Cerebellar cortex (tissue), 1 donor: ENCODE results near the gene SPHK1.

Source experiments
- DNase-seq: peaks from one replicate; pipeline ENCODE4 v3.0.0-alpha.2; 2015; ENCODE audit warnings: low spot score

The SPHK1 gene

DNA sequence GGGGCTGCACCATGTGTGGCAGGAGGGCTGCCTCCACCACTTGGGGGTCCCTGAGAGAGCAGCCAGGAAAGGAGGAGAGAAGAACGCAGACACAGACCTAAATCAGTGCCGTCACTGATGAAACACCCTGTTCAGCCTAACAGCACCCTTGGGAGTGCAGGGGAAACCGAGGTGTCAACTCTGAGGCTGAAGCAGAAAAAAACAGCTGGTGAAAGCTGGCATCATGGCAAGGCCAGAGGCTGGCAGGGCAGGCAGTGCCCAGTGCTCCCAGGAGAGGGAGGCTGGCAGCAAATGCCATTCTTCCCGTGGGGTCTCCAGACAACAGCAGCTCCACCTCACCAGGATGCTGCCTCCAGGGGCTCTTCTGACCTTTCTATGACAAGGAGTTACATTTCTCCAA lies 23.1 kb downstream of the SPHK1 start:
- DNase-seq = no peak

DNA sequence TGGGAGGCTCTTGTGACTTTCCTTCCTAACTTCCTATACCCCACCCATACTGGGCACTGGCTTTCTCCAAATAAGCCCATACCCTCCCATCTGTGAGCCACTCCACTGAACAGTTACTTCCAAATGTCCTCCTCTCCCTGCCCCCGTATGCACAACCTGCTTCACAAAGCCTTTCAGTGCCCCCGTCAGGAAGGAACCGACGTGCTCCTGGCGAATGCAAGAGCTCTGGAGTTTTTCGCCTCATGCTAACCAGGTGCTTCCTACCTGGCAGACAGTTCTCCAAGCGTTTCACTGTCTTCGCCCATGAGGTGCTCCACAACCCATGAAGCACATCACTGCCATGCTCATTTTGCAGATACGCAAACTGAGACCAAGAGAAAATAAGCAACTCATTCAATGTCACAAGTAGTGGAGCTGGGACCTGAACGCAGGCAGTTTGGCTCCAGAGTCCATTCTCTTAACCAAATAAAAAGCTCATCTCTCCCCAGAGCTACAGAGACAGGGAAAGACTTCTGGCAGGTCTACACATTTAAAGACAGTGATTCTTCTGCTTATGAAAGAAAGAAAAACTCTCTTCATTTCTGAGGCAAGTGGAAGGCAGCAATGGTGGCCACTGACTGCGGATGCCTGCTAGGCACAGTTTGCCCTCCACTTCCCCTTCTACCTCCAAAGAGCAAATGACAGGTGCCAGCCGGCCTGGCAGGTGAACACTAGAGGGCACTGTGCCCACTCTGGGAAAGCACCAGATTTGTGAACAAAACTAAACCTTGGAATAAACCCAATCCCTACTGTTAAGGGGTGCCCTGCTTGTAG lies 23.8 kb downstream of the SPHK1 start:
- DNase-seq = peak; percentile 87

DNA sequence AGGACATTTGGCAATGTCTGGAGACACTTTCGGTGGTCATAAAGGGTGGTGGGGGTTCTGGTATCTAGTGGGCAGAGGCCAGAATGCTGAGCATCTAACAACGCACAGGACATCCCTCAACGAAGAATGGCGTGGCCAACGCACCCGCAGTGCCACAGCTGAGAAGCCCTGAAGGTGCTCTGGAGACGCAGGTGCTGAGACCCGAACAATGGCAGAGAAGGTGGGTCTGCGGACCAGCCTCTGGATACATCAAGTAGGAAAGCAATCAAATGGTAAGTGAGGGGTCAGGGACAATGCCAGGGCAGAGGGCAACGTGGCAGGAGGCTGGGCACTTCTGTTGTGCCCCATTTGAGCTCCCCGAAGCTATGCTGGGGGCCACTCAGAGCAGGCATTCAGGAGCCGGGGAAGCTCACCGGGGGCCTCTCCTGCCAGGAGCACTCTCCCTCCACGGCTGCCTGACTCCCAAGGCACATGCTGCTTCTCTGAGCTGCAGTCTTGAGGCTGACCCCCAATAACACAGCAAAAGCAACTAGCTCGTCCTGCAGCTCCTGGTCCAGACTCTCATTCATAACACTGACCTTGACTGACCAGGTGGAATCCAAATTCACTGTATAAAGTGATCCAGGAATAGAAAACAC lies 26.0 kb downstream of the SPHK1 start:
- DNase-seq = no peak

- DNase-seq = no peak
These were observed 26.8 kb downstream of the SPHK1 start for GRCh38 chr17:76411247-76411646.

DNA sequence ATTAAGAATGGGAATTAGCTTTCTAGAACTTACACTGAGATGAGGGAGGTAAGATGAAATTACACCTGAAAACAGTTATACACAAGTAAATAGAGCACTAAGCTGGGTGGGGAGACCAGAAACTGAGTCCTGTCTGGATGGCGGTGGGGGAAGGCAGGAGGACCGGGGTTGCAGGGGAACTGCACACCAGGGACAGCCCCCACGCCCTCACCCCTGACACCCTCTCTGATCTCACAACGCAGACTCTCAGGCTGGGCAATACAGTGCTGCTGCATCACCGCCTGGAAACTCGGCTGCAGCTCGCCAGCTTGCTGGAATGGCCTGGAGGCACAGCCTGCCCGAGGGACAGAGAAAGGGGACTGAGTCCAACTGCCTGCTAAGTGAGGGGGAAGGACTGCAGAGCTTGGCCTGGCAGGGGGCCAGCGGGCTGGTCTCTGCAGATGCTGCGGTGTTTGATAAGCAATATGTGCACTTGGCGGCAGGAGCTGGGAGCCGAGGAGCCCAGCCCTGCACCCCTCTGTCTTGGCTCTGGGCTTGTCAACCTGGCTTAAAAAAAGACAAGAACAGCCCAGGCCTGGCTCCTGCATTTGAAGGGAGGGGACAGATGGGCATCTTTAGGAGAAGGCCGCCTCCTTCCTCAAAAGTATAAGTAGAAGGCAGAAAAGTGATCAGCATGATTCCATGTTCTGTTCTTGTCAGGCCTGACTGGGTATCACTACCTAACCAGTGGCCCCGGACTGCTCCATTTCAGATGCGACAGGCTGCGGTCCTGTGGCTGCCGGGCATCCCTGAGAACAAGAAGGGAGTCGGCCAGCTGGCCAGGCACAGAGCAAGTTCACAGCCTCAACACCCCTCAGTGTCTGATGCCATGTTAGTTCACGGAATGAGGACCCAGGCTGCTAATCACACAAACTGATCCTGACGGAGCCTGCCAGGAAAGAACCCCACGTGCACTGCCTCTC lies 30.2 kb downstream of the SPHK1 start:
- DNase-seq = peak; percentile 86

DNA sequence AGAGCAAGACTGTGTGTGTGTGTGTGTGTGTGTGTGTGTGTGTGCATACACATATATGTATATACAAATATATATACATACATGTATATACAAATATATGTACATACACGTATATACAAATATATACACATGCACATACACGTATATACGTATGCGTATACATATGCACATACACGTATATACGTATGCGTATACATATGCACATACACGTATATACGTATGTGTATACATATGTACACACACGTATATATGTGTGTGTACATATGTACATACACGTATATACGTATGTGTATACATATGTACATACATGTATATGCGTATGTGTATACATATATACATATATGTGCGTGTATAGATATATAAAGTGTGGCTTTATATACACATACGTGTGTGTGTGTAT lies 31.4 kb downstream of the SPHK1 start:
- no peak for DNase-seq

DNA sequence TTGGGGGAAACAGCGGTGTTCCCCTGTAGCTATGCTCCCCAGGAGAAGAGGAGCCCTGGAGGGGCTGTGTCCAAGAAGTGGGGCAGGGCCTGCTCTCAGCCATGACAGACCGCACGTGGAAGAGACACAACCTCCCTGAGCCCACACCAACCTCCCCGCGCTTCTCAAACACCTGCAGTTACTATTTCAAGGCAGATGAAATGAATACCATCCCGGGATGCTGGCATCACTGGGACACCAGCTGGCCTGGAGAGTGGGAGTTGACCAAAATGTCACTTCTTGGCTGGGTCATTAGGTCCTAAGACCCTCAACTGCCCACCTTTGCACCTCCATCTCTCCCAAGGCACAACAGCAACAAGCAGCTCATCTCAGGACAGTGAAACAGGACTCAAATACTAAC lies 32.0 kb downstream of the SPHK1 start:
- no peak for DNase-seq

GRCh38 chr17:76416899-76417298 lies 32.5 kb downstream of the SPHK1 start:
- DNase-seq = no peak

GRCh38 chr17:76417499-76418143 lies 33.2 kb downstream of the SPHK1 start:
- no peak for DNase-seq

DNA sequence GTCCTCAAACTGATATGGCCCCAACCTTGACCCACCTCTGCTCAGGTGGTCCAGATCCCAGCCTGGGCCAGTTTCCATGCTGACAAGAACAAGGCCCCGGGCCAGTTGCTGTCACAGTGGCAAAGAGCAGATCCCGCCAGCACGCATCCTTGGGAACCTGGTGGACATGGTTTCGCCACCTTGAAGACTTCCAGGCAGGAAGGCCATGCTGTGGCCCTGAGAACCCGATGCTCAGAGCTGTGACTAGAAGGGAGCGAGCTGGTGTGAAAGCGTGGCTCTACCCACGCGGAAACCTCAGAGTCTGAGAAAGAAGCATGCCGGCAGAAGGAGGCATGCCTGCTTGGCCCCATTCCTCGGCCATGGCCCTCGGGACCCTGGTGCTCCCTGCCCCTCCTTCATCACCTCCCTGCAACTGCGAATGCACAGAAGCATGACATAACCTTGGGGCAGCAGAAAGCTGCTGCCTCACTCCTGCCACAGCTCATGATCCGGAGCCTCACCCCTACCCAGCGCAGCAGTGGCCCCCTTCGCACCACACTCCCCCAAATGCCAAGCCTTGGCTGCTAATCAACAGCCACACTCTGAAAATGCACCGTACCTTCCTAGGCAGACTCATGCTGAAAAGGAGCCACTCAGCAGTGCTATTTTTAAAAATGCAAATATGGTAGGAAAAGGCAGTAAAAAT lies 35.3 kb downstream of the SPHK1 start:
- peak; percentile 31 for DNase-seq

GRCh38 chr17:76420356-76421043 lies 36.1 kb downstream of the SPHK1 start:
- DNase-seq = no peak

- DNase-seq = no peak
These were observed 36.6 kb downstream of the SPHK1 start for GRCh38 chr17:76421044-76421407.

DNA sequence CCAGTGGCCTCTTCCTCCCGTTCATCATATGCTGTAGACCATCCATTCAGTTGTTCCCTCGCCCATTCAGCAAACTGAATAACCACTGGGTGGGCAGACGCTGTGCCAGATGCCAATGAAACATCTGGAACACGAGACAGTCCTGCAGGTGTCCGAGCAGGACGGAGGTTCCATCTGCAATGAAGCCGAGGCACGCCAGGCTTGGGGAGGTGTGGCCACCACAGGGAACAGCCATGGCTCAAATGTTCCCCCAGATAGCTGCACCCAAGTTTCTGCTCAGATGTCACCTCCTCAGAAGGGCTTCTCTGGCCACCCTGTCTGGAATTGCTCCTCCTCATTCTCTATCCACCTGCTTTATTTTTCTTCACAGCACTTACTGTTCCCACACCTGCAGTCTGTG lies 38.0 kb downstream of the SPHK1 start:
- DNase-seq = no peak

GRCh38 chr17:76422860-76423259 lies 38.5 kb downstream of the SPHK1 start:
- no peak for DNase-seq

GRCh38 chr17:76426853-76427252 lies 42.4 kb downstream of the SPHK1 start:
- no peak for DNase-seq

DNA sequence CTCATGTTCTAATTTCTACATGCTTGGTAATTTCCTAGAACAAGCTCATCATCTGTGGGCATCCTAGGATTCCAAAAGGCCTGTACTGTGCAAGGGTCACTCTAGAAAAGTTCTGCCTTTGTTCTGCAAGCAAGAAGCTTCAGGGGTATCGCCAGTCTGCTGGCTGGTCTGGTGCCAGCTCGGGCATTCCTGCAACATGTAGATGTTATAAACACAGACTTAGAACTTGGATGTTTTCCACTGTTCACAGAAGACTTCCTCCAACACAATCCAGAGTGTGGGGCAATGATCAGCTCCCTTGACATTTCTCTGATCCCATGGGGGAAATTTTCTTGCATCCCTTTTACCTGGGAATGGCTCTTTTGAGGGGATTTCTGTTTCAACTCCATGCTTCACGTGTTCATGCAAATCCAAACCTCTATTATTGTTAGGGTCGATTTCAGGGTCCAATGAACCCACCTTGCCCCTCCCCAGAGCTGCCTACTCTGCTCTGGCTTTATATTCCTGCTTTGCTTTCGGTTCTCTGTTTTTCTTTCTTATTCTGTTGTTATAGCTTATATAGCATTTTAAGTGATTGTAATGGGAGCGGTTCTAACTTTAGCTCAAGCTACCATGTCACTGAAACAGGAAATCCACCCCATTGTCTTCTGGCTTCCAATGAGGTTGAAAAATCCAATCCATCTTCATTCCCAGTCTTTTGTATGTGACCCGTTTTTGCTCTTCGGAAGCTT lies 43.3 kb downstream of the SPHK1 start:
- no peak for DNase-seq

GRCh38 chr17:76428511-76428910 lies 44.1 kb downstream of the SPHK1 start:
- DNase-seq = no peak

GRCh38 chr17:76431509-76431908 lies 47.1 kb downstream of the SPHK1 start:
- DNase-seq = no peak

DNA sequence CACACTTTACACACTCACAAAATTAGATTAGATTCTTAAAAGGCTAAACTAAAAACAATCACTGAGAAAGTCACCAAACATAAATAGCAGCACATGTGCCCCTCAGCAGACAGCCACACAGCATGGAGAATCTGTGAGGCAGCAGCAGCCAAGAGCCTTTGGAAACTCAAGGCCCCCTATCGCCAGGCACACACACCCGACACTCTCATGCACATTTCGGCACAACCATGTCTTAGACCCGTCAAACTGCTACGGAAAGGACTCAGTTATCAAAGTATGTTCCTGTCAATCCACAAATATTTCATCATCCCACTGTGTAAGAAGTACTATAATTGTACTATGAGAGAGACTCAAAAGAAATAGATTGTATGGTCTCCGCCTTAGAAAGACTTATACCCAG lies 47.6 kb downstream of the SPHK1 start:
- no peak for DNase-seq

DNA sequence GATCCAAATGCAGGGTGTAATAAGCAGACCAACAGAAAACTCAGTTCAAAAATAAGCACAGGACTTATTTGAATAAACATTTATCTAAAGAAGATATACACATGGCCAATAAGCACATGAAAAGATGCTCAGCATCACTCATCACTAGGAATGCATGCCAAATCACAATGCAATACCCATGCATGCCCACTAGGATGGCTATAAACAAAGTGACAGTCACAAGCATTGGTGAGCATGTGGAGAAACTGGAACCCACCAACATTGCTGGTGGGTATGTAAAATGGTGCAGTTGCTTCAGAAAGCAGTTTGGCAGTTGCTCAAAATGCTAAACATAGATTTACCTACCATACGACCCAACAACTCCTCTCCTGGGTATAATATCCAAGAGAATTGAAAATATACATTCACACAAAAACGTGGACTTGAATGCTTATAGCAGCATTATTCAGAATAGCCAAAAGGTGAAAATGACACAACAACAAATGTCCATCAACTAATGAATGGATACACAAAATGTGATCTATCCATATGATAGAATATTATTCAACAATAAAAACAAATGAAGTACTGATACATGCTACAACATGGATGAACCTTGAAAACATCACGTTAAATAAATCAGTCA lies 48.4 kb downstream of the SPHK1 start:
- DNase-seq = no peak
